Measurements from ENCODE around the gene DENND6B. TPM values are rescaled to one million over a fixed set of nuclear protein-coding genes. Genes with fewer than 3 reads are reported as not detected.

Gene DENND6B
- polyA plus RNA-seq, 1 experiment: 8.2 TPM

- TF ChIP-seq CTCF (IDR thresholded peaks at IDR 0.05; ENCODE audit: insufficient read depth, low read depth, low read length): no peak
- peak overlapping the region; percentile 68 for H3K4me3 ChIP-seq (ENCODE audit: low read depth, low read length)
- ChIA-PET POLR2A (interaction anchor here (0.6 kb wide), 1 partner anchor 48 kb away, joined by 4 read pairs; no protein-coding TSS in a partner anchor), CTCF (interaction anchor here (1.0 to 4.7 kb wide), 6 partner anchors 9 to 81 kb away, joined by 3 to 28 read pairs (median 7); partner anchors contain the start of genes DENND6B and HDAC10)
- H3K27me3 ChIP-seq (ENCODE audit: control insufficient read depth, insufficient read depth, low read length): no peaks in the 10 kb centered on the region
- no peak for DNase-seq (ENCODE audit: low read depth)
- peaks cover 15% of the 10 kb centered on the region for H3K36me3 ChIP-seq (ENCODE audit: control insufficient read depth, insufficient read depth, low read length)
Observed at GRCh38 chr22:50260801-50261614, 65.8 kb downstream of the DENND6B start.

- CTCF ChIA-PET: interaction anchor here (1.0 to 4.7 kb wide), 5 partner anchors 9 to 82 kb away, joined by 3 to 28 read pairs (median 6); partner anchors contain the start of gene HDAC10
- Histone ChIP-seq H3K36me3 (ENCODE audit: control insufficient read depth, insufficient read depth, low read length) (peaks cover 18% of the 10 kb centered on the region), H3K4me3 (ENCODE audit: low read depth, low read length) (peak overlapping the region; percentile 68), H3K27me3 (ENCODE audit: control insufficient read depth, insufficient read depth, low read length) (no peaks in the 10 kb centered on the region)
- no peak for DNase-seq (ENCODE audit: low read depth)
- no peak for TF ChIP-seq CTCF (IDR thresholded peaks at IDR 0.05; ENCODE audit: insufficient read depth, low read depth, low read length)
- POLR2A ChIA-PET: interaction anchor here (0.6 kb wide), 1 partner anchor 48 kb away, joined by 4 read pairs; no protein-coding TSS in a partner anchor
Observed at GRCh38 chr22:50260434-50260800, 66.4 kb downstream of the DENND6B start.

GRCh38 chr22:50259302-50259701 is 67.5 kb downstream of the DENND6B start:
- no peak for DNase-seq (ENCODE audit: low read depth)
- TF ChIP-seq CTCF (IDR thresholded peaks at IDR 0.05; ENCODE audit: insufficient read depth, low read depth, low read length): no peak
- no peaks in the 10 kb centered on the region for H3K27me3 ChIP-seq (ENCODE audit: control insufficient read depth, insufficient read depth, low read length)
- no peak overlapping the region for H3K4me3 ChIP-seq (ENCODE audit: low read depth, low read length)
- CTCF ChIA-PET: interaction anchor here (0.7 to 2.7 kb wide), 2 partner anchors 16 to 83 kb away, joined by 3 to 9 read pairs; no protein-coding TSS in a partner anchor
- H3K36me3 ChIP-seq (ENCODE audit: control insufficient read depth, insufficient read depth, low read length): peaks cover 24% of the 10 kb centered on the region
- POLR2A ChIA-PET: no interaction called here

Other genes with a start within 250 kb of the DENND6B start
- 0.10 and 0.15 TPM in 2 replicates for gene MLC1, start 241.6 kb downstream of the DENND6B start, polyA plus RNA-seq (2011; rRNA removed)
- 5.8 and 6.6 TPM in 2 replicates for gene MOV10L1, start 237.0 kb downstream of the DENND6B start, polyA plus RNA-seq (2011; rRNA removed)
- gene PANX2, start 156.3 kb downstream of the DENND6B start, polyA plus RNA-seq (2011; rRNA removed): 0.92 and 1.4 TPM in 2 replicates
- gene TRABD, start 141.1 kb downstream of the DENND6B start, polyA plus RNA-seq (2011; rRNA removed): 13.5 and 31.5 TPM in 2 replicates
- 8.0 and 16.7 TPM in 2 replicates for gene SELENOO, start 126.0 kb downstream of the DENND6B start, polyA plus RNA-seq (2011; rRNA removed)
- 9.4 and 17.5 TPM in 2 replicates for gene TUBGCP6, start 82.0 kb downstream of the DENND6B start, polyA plus RNA-seq (2011; rRNA removed)
- gene HDAC10, start 75.7 kb downstream of the DENND6B start, polyA plus RNA-seq (2011; rRNA removed): 8.8 and 18.2 TPM in 2 replicates
- gene MAPK12, start 65.3 kb downstream of the DENND6B start, polyA plus RNA-seq (2011; rRNA removed): 36.6 and 51.4 TPM in 2 replicates
- gene MAPK11, start 56.6 kb downstream of the DENND6B start, polyA plus RNA-seq (2011; rRNA removed): 11.2 and 19.6 TPM in 2 replicates
- gene PLXNB2, start 19.4 kb downstream of the DENND6B start, polyA plus RNA-seq (2011; rRNA removed): 83.7 and 143 TPM in 2 replicates
- 30.4 and 46.4 TPM in 2 replicates for gene PPP6R2, start 16.3 kb upstream of the DENND6B start, polyA plus RNA-seq (2011; rRNA removed)
- gene SBF1, start 148.0 kb upstream of the DENND6B start, polyA plus RNA-seq (2011; rRNA removed): 21.7 and 34.7 TPM in 2 replicates
- 8.1 and 16.0 TPM in 2 replicates for gene ADM2, start 154.5 kb upstream of the DENND6B start, polyA plus RNA-seq (2011; rRNA removed)
- 0.16 and 0.20 TPM in 2 replicates for gene MIOX, start 159.8 kb upstream of the DENND6B start, polyA plus RNA-seq (2011; rRNA removed)
- gene LMF2, start 180.7 kb upstream of the DENND6B start, polyA plus RNA-seq (2011; rRNA removed): 54.0 and 111 TPM in 2 replicates
- gene NCAPH2, start 181.2 kb upstream of the DENND6B start, polyA plus RNA-seq (2011; rRNA removed): 16.1 and 31.7 TPM in 2 replicates
- gene SCO2, start 198.6 kb upstream of the DENND6B start, polyA plus RNA-seq (2011; rRNA removed): 0.78 and 2.5 TPM in 2 replicates
- gene TYMP, start 203.0 kb upstream of the DENND6B start, polyA plus RNA-seq (2011; rRNA removed): 13.1 and 20.6 TPM in 2 replicates
- gene KLHDC7B, start 218.9 kb upstream of the DENND6B start, polyA plus RNA-seq (2011; rRNA removed): 0.34 and 0.39 TPM in 2 replicates
- not detected in 2 replicates for gene SYCE3, start 235.9 kb upstream of the DENND6B start, polyA plus RNA-seq (2011; rRNA removed)